VCaP (cell line): ENCODE data around the gene HACD4.
A peak's percentile ranks its signal among the peaks of the same experiment; 100 is the strongest.
"Not testable (repeated sequence)": the region's sequence is repeated elsewhere in the genome, so short reads cannot be mapped to it uniquely, and the experiment has no call there.

Experiments
- H3K27ac ChIP-seq: fragments of 450-650 bp; 2 replicates; pipeline ENCODE4 v1.5.1; 2017
- TF ChIP-seq, protein P1 (sequence below): fragments of 450-650 bp; conservative IDR thresholded peaks from 2 replicates; pipeline ENCODE4 v1.5.1; 2017; ENCODE audit warnings: mild to moderate bottlenecking, moderate library complexity

Gene HACD4

DNA sequence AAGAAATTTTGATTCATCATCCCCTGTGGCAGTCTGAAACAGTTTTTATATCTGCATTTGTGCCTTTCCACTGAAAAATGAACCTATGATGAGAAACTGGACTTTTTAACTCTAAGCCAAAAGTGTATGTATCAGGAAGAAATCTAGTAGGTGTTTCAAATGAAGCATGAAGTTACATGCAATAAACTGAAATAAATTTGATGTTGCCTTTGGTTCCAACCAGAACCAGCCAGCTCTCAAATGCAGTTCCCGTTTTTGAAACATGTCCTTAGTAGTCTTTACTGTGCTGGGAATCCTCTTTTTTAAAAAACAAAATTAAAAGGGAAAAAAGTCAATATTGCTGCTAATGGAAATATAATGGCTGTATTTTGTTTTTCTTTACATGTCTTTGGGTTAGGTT is 43.9 kb downstream of the HACD4 start:
- H3K27ac ChIP-seq: no peak overlapping the region
- TF ChIP-seq, protein P1, sequence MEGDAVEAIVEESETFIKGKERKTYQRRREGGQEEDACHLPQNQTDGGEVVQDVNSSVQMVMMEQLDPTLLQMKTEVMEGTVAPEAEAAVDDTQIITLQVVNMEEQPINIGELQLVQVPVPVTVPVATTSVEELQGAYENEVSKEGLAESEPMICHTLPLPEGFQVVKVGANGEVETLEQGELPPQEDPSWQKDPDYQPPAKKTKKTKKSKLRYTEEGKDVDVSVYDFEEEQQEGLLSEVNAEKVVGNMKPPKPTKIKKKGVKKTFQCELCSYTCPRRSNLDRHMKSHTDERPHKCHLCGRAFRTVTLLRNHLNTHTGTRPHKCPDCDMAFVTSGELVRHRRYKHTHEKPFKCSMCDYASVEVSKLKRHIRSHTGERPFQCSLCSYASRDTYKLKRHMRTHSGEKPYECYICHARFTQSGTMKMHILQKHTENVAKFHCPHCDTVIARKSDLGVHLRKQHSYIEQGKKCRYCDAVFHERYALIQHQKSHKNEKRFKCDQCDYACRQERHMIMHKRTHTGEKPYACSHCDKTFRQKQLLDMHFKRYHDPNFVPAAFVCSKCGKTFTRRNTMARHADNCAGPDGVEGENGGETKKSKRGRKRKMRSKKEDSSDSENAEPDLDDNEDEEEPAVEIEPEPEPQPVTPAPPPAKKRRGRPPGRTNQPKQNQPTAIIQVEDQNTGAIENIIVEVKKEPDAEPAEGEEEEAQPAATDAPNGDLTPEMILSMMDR: no peak

DNA sequence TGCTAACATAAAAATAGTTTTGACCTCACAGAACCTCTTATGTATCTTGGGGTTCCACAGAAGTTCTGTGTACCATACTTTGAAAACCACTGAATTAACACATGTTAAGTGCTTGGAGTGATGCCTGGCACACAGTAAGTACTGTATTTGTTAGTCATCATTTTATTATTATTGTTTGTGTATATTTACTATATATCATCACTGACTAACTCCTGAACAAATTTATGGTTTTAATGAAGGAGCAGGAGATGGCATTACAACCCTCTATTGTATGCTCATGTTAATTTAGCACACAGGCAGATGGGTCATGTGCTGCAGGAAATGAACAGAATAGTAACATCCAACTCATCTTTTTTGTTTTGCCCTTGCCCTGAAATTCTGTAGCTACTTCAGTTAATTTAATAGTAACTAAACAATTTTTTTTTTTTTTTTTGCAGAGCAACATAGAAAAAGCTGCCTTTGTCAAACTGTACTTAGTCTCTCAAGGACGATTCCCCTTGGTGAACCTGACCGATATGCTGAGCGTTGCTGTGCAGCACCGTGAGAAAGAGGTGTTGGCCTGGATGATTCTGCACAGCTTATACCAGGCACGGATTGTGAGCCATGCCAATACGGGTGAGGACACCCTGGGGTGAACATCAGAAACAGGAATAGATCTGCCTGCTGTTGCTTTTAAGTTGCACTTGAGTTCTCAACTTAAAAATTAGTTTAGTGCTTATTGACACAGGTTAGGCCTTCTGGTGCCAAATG is 45.4 kb downstream of the HACD4 start:
- TF ChIP-seq, protein P1: no peak
- no peak overlapping the region for H3K27ac ChIP-seq

DNA sequence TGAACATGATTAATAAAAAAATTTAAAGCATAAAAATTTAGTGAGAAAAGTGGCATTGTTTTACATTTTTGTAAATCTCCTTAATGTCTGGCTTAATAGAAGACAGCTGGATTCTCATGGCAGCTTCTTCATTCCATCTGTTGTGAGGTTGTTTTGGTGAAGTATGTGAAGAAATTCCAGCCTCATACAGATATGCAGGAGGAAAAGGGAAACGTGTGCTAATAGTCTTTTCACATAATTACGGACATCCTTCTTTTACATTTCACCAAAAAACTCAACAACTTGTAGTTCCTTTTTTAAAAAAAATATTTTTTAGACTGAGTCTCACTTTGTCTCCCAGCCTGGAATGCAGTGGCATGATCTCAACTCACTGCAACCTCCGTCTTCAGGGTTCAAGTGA is 46.9 kb downstream of the HACD4 start:
- no peak overlapping the region for H3K27ac ChIP-seq
- TF ChIP-seq, protein P1: no peak

DNA sequence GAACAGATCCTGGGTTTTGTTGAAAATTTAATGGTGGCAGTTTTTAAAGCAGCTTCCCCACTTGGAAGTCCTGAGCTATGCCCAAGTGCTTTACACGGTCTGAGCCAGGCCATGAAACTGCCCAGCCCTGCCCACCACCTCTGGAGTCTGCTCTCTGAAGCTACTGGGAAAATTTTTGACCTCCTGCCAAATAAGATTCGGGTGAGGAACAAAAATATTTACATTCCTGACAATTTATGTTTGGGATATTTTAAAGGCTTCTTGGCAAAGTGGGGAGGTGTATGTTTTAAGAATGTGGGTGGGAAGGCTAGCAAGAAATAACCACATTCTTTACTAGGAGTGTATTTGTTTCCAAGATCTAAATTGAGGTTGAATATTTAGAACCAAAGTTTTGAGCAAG is 50.0 kb downstream of the HACD4 start:
- H3K27ac ChIP-seq: peak overlapping the region; percentile 7; the same call in 1 of the 2 replicates
- TF ChIP-seq, protein P1: no peak

DNA sequence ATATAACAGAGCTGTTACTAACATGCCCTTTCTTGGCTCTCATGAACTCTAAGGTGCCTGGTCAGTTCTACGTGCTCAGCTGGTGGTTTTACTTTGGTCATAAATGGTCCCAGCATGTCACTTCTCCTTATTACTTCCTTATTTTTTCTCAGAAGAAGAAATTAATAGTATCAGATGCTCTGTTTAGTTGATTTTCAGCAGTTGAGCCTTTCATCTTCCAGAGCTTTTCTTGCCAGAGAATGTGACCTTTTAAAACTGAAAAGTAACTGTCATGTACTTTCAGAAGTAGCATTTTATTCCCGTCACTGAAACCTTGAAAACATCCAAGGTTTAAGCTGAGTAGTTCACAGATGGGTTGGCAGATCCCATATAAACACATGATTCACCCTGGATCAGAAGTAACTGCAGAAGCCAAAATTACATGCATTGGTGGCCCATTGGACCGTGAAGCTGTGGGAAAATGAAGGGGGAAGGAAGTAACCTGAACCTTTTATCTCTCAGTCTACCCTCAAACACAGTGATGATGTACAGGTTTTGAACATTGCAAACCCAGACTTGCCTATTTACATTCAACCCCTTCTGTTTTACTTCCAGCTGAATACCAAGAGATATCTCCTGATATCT is 50.5 kb downstream of the HACD4 start:
- TF ChIP-seq, protein P1: no peak
- H3K27ac ChIP-seq: peak overlapping the region; percentile 7; the same call in 1 of the 2 replicates

DNA sequence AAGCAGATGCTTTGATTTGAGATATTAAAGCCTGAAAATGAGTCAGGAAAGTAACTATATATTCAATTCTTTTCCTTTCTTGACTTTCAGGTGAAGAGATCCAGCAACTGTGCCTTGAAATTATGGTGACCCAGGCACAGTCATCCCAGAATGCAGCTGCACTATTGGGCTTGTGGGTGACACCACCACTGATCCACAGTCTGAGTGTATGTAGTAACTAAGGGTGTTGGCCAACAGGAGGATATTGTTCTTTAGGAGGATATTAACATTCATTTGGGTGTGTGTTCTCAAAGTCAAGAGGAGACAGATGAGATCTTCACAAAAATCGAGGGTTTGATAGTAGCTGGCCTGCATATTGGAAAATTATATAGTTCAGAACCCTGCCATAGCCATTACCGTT is 53.2 kb downstream of the HACD4 start:
- no peak overlapping the region for H3K27ac ChIP-seq
- TF ChIP-seq, protein P1: no peak

DNA sequence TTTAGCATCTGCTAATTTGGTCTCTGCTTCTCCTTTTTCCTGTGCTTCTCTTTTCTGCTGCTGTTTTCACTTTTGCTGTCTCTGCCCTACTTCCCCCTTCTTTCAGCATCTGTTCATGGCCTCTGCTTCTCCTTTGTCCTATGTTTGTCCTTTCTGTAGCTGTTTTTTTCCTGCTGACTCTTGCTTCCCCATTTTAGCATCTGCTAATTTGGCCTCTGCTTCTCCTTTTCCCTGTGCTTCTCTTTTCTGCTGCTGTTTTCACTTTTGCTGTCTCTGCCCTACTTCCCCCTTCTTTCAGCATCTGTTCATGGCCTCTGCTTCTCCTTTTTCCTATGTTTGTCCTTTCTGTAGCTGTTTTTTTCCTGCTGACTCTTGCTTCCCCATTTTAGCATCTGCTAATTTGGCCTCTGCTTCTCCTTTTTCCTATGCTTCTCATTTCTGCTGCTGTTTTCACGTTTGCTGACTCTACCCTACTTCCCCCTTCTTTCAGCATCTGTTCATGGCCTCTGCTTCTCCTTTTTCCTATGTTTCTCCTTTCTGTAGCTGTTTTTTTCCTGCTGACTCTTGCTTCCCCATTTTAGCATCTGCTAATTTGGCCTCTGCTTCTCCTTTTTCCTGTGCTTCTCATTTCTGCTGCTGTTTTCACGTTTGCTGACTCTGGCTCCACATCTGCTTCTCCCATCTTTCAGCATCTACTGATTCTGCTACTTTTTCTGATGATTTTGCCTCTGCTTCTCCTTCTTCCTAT is 57.1 kb downstream of the HACD4 start:
- not testable (repeated sequence) for H3K27ac ChIP-seq

DNA sequence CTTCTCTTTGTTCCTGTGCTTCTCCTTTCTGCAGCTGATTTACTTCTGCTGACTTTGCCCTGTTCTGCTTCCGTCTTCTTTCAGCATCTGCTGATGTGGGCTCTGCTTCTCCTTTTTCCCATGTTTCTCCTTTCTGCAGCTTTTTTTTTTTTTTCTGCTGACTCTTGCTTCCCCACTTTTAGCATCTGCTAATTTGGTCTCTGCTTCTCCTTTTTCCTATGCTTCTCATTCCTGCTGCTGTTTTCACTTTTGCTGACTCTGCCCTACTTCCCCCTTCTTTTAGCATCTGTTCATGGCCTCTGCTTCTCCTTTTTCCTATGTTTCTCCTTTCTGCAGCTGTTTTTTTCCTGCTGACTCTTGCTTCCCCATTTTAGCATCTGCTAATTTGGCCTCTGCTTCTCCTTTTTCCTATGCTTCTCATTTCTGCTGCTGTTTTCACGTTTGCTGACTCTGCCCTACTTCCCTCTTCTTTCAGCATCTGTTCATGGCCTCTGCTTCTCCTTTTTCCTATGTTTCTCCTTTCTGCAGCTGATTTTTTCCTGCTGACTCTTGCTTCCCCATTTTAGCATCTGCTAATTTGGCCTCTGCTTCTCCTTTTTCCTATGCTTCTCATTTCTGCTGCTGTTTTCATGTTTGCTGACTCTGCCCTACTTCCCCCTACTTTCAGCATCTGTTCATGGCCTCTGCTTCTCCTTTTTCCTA is 58.0 kb downstream of the HACD4 start:
- H3K27ac ChIP-seq: not testable (repeated sequence)
